GM12892 (cell line): ENCODE data around the gene C2orf72.

Source experiments
- POLR2A ChIP-seq: IDR thresholded peaks from 2 replicates; pipeline ENCODE4 v1.6.1; 2011; ENCODE audit warnings: low read depth, low read length, control low read depth
- POLR2AphosphoS5 ChIP-seq: IDR thresholded peaks from 2 replicates; pipeline ENCODE4 v1.6.1; 2011; ENCODE audit warnings: low read depth, low read length, control low read depth
- TAF1 ChIP-seq: IDR thresholded peaks from 2 replicates; pipeline ENCODE4 v1.6.1; 2011; ENCODE audit warnings: low read depth, mild to moderate bottlenecking, control low read depth, low read length, borderline replicate concordance

- TF ChIP-seq POLR2A (no peak), POLR2AphosphoS5 (no peak), TAF1 (no peak)
These were observed 37.0 kb upstream of the C2orf72 start for GRCh38 chr2:231000211-231000904.
